DMS 273 (cell line): Measurements from ENCODE around the gene TDRD12.
"Not testable (repeated sequence)": the region's sequence is repeated elsewhere in the genome, so short reads cannot be mapped to it uniquely, and the experiment has no call there.

Experiments used
- DNase-seq: peaks from one replicate; lab custom pipeline; 2025; ENCODE audit not compliant: unreplicated experiment; lab: John Stamatoyannopoulos, UW

TDRD12 gene

GRCh38 chr19:32693151-32694108, 26.1 kb upstream of the TDRD12 start:
- DNase-seq, result peak; percentile 14

GRCh38 chr19:32694316-32694715, 25.3 kb upstream of the TDRD12 start:
- not testable (repeated sequence) for DNase-seq

GRCh38 chr19:32694851-32695250, 24.7 kb upstream of the TDRD12 start:
- not testable (repeated sequence) for DNase-seq

- DNase-seq, result not testable (repeated sequence)
Observed at GRCh38 chr19:32695506-32695905, 24.1 kb upstream of the TDRD12 start.

- not testable (repeated sequence) for DNase-seq
Observed at GRCh38 chr19:32696771-32697170, 22.8 kb upstream of the TDRD12 start.

- DNase-seq, result not testable (repeated sequence)
Observed at GRCh38 chr19:32700129-32700528, 19.4 kb upstream of the TDRD12 start.

- no peak for DNase-seq
Observed at GRCh38 chr19:32702010-32702409, 17.6 kb upstream of the TDRD12 start.

GRCh38 chr19:32704006-32704405, 15.6 kb upstream of the TDRD12 start:
- DNase-seq, result not testable (repeated sequence)

- no peak for DNase-seq
Observed at GRCh38 chr19:32708457-32708856, 11.1 kb upstream of the TDRD12 start.

GRCh38 chr19:32709032-32709431, 10.5 kb upstream of the TDRD12 start:
- DNase-seq, result no peak

- DNase-seq, result no peak
Observed at GRCh38 chr19:32711747-32712146, 7.8 kb upstream of the TDRD12 start.

GRCh38 chr19:32716203-32716602, 3.4 kb upstream of the TDRD12 start:
- DNase-seq, result not testable (repeated sequence)

GRCh38 chr19:32717496-32717895, 2.1 kb upstream of the TDRD12 start:
- no peak for DNase-seq

GRCh38 chr19:32718286-32718685, 1.3 kb upstream of the TDRD12 start:
- no peak for DNase-seq

GRCh38 chr19:32720216-32720935, 809 bp downstream of the TDRD12 start:
- DNase-seq, result no peak

- DNase-seq, result no peak
Observed at GRCh38 chr19:32720936-32721250, 1.3 kb downstream of the TDRD12 start.

- DNase-seq, result no peak
Observed at GRCh38 chr19:32735936-32736335, 16.4 kb downstream of the TDRD12 start.

GRCh38 chr19:32743021-32743420, 23.5 kb downstream of the TDRD12 start:
- no peak for DNase-seq

- no peak for DNase-seq
Observed at GRCh38 chr19:32743447-32743846, 23.9 kb downstream of the TDRD12 start.

- no peak for DNase-seq
Observed at GRCh38 chr19:32744555-32745325, 25.2 kb downstream of the TDRD12 start.

GRCh38 chr19:32745594-32746251, 26.2 kb downstream of the TDRD12 start:
- DNase-seq, result not testable (repeated sequence)
